Tibial nerve (tissue), 4 donors: ENCODE data around the gene SCN2A.

ENCODE experiments used
- CTCF ChIP-seq, 5 experiments: fragments of 200-600 bp in 3 of 5; fragments of 450-650 bp in 2 of 5; sonication (generic) in 3 of 5; IDR thresholded peaks; one replicate each; pipeline ENCODE4 v1.5.1; 2016 to 2019; ENCODE audit warnings: antibody characterized with exemption in 5 of 5, mild to moderate bottlenecking in 3 of 5, moderate library complexity in 2 of 5
- EP300 ChIP-seq, 2 donors: sonication (generic); formaldehyde crosslinking; IDR thresholded peaks; one replicate each; pipeline ENCODE4 v1.6.1; 2017; ENCODE audit warnings: antibody characterized with exemption in 2 of 2, mild to moderate bottlenecking in 1 of 2
- POLR2A ChIP-seq, 2 donors: fragments of 450-650 bp; IDR thresholded peaks; one replicate each; pipeline ENCODE4 v1.6.1; 2017; ENCODE audit warnings: antibody characterized with exemption in 2 of 2, mild to moderate bottlenecking in 2 of 2, moderate library complexity in 2 of 2

GRCh38 chr2:165268754-165269153 lies 29.5 kb downstream of the SCN2A start:
- TF ChIP-seq POLR2A (IDR thresholded peaks at IDR 0.05) (no peak), CTCF (IDR thresholded peaks at IDR 0.05) (no peak), EP300 (IDR thresholded peaks at IDR 0.05) (no peak)
